HEK293 (cell line): Measurements from ENCODE around the gene HNF1B.

ENCODE experiments used
- CTCF ChIA-PET: fragments of 350-600 bp; formaldehyde crosslinking; extraction: SDS; loops from one replicate; lab custom pipeline; 2021; ENCODE audit warnings: antibody characterized with exemption; lab: Yijun Ruan, JAX
- POLR2A ChIA-PET: fragments of 300-600 bp; formaldehyde crosslinking; extraction: SDS; loops from one replicate; lab custom pipeline; 2020; ENCODE audit warnings: antibody characterized with exemption, inconsistent platforms; lab: Yijun Ruan, JAX
- H3K27ac ChIP-seq: fragments of 200-500 bp; sonication (Bioruptor generic); 2 replicates; pipeline ENCODE4 v1.5.1; 2014; ENCODE audit warnings: low read depth, low read length, control low read depth, inconsistent platforms; ENCODE audit errors: extremely low read depth
- H3K36me3 ChIP-seq, 2 experiments: fragments of 200-500 bp in 1 of 2; sonication (Bioruptor generic) in 1 of 2; 1 replicate in 1 of 2; 2 replicates in 1 of 2; pipeline ENCODE4 v1.5.1; 2014 to 2017; ENCODE audit warnings: inconsistent platforms in 2 of 2, low read length in 2 of 2; ENCODE audit not compliant: control insufficient read depth in 2 of 2, insufficient read depth in 1 of 2
- H3K4me1 ChIP-seq: fragments of 200-500 bp; sonication (Bioruptor generic); 2 replicates; pipeline ENCODE4 v1.5.1; 2014; ENCODE audit warnings: mild to moderate bottlenecking, low read length, inconsistent platforms; ENCODE audit not compliant: control insufficient read depth, insufficient read depth
- H3K4me3 ChIP-seq: 2 replicates; pipeline ENCODE4 v1.5.1; 2011; ENCODE audit warnings: low read depth, mild to moderate bottlenecking, control low read depth, low read length, moderate library complexity
- H3K9me3 ChIP-seq: fragments of 200-500 bp; sonication (Bioruptor generic); 2 replicates; pipeline ENCODE4 v1.5.1; 2014; ENCODE audit warnings: low read depth, low read length, inconsistent platforms; ENCODE audit not compliant: control insufficient read depth, insufficient read depth
- MZF1 ChIP-seq: fragments of 450-650 bp; formaldehyde crosslinking; IDR thresholded peaks from 2 replicates; pipeline ENCODE4 v1.5.1; 2017; ENCODE audit warnings: missing biosample characterization, missing genetic modification characterization, borderline replicate concordance
- SCRT2 ChIP-seq: fragments of 450-650 bp; formaldehyde crosslinking; IDR thresholded peaks from 2 replicates; pipeline ENCODE4 v1.5.1; 2016; ENCODE audit warnings: missing biosample characterization, missing genetic modification characterization
- ZIC2 ChIP-seq: fragments of 450-650 bp; formaldehyde crosslinking; IDR thresholded peaks from 2 replicates; pipeline ENCODE4 v1.5.1; 2016; ENCODE audit warnings: missing biosample characterization, missing genetic modification characterization
- ZNF132 ChIP-seq: fragments of 450-650 bp; formaldehyde crosslinking; IDR thresholded peaks from 2 replicates; pipeline ENCODE4 v1.5.1; 2017; ENCODE audit warnings: missing biosample characterization, missing genetic modification characterization, borderline replicate concordance
- ZNF138 ChIP-seq: fragments of 450-650 bp; formaldehyde crosslinking; IDR thresholded peaks from 2 replicates; pipeline ENCODE4 v1.5.1; 2016; ENCODE audit warnings: missing biosample characterization, missing genetic modification characterization, borderline replicate concordance
- ZNF140 ChIP-seq: fragments of 450-650 bp; formaldehyde crosslinking; IDR thresholded peaks from 2 replicates; pipeline ENCODE4 v1.5.1; 2016; ENCODE audit warnings: missing biosample characterization, missing genetic modification characterization
- ZNF335 ChIP-seq: fragments of 450-650 bp; formaldehyde crosslinking; conservative IDR thresholded peaks from 2 replicates; pipeline ENCODE4 v1.5.1; 2016; ENCODE audit warnings: missing biosample characterization, missing genetic modification characterization
- ZNF394 ChIP-seq: fragments of 450-650 bp; formaldehyde crosslinking; IDR thresholded peaks from 2 replicates; pipeline ENCODE4 v1.5.1; 2016; ENCODE audit warnings: missing biosample characterization, missing genetic modification characterization, mild to moderate bottlenecking, moderate library complexity, borderline replicate concordance
- ZNF473 ChIP-seq: fragments of 450-650 bp; formaldehyde crosslinking; IDR thresholded peaks from 2 replicates; pipeline ENCODE4 v1.5.1; 2017; ENCODE audit warnings: missing biosample characterization, missing genetic modification characterization
- ZNF623 ChIP-seq: fragments of 450-650 bp; formaldehyde crosslinking; IDR thresholded peaks from 2 replicates; pipeline ENCODE4 v1.5.1; 2016; ENCODE audit warnings: missing biosample characterization, missing genetic modification characterization
- ZNF624 ChIP-seq: fragments of 450-650 bp; formaldehyde crosslinking; IDR thresholded peaks from 2 replicates; pipeline ENCODE4 v1.5.1; 2017; ENCODE audit warnings: missing biosample characterization, missing genetic modification characterization
- ZNF626 ChIP-seq: fragments of 450-650 bp; sonication (Bioruptor Pico); formaldehyde crosslinking; IDR thresholded peaks from 2 replicates; pipeline ENCODE4 v1.5.1; 2018; ENCODE audit warnings: missing biosample characterization, missing genetic modification characterization, inconsistent platforms
- ZNF768 ChIP-seq: fragments of 450-650 bp; formaldehyde crosslinking; IDR thresholded peaks from 2 replicates; pipeline ENCODE4 v1.5.1; 2018; ENCODE audit warnings: missing biosample characterization, mild to moderate bottlenecking, missing genetic modification characterization
- TF ChIP-seq, protein P1 (sequence below): fragments of 450-650 bp; formaldehyde crosslinking; IDR thresholded peaks from 2 replicates; pipeline ENCODE4 v1.5.1; 2016; ENCODE audit warnings: missing biosample characterization, missing genetic modification characterization
- TF ChIP-seq, protein P2 (sequence below): fragments of 450-650 bp; formaldehyde crosslinking; IDR thresholded peaks from 2 replicates; pipeline ENCODE4 v1.5.1; 2016; ENCODE audit warnings: missing biosample characterization, missing genetic modification characterization
- TF ChIP-seq, protein P3 (sequence below): fragments of 450-650 bp; formaldehyde crosslinking; IDR thresholded peaks from 2 replicates; pipeline ENCODE4 v1.5.1; 2017; ENCODE audit warnings: missing biosample characterization, missing genetic modification characterization

HNF1B gene

DNA sequence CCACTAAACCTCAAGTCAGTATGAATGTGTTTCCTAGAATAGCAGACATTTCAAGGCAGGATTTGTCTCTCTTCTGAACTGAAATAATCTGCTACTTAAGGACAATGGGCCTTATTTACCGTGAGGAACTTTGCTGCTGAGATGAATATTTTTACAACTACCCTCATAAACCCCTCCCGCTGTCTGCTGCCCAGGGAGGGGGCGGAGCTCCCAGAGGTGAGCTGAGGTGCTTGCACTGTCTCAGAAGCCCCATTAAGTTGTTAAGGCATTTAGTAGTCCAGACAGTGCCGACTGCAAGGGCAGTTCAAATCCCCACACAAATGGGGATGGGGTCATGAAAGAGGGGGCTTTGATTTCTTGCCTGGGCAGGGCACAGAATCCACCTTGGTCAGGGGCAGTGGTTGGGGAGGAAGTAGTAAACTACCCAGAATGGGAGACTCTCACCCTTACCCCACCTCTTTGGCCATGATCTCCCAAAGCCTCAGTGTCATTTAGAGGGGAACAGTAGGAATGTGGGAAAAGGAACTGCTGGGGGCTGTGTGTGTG lies 19.2 kb downstream of the HNF1B start (continued):
- TF ChIP-seq ZNF335 (tag by site-specific recombination) (peak; percentile 89), MZF1 (tag by site-specific recombination) (peak; percentile 64; the same call in 1 of the 2 replicates), ZNF626 (tag by site-specific recombination) (no peak), ZIC2 (peak; percentile 64)

DNA sequence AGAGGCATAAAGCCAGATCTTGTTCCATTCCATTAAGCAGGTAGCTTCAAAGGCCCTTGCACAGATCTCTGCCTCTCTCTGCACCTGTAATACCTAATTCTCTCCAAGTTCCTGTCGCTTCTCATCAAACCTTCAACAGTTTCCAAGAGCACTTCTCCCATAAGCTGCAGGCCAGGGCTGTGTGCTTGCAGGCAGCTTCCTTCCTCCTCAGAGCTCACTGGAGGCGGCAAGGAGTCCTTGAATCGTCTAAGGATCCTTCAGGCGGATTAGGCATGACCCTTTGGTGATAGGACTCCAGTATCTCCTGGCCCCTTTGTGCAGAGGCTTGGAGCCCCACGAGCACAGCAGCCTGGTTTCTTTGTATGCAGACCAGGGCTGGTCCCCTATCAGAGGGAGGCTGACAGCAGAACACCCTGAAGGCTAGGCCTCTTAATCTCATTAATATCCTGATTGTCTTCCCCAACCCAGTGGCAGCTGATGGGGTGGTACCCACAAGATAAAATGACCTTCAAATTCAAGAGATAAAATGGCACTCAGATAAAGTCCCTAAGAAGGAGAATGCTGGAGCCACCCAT lies 19.8 kb downstream of the HNF1B start:
- Histone ChIP-seq H3K27ac (peak overlapping the region; percentile 42), H3K4me3 (no peak overlapping the region), H3K9me3 (no peaks in the 10 kb centered on the region), H3K4me1 (peaks cover 7% of the 10 kb centered on the region), H3K36me3 (no peaks in the 10 kb centered on the region)
- POLR2A ChIA-PET = interaction anchor here (0.6 kb wide), 1 partner anchor 21 kb away, joined by 3 read pairs; no protein-coding TSS in a partner anchor
- peak; percentile 49; the same call in 1 of the 2 replicates for TF ChIP-seq SCRT2 (tag by site-specific recombination)
- TF ChIP-seq, protein P1, sequence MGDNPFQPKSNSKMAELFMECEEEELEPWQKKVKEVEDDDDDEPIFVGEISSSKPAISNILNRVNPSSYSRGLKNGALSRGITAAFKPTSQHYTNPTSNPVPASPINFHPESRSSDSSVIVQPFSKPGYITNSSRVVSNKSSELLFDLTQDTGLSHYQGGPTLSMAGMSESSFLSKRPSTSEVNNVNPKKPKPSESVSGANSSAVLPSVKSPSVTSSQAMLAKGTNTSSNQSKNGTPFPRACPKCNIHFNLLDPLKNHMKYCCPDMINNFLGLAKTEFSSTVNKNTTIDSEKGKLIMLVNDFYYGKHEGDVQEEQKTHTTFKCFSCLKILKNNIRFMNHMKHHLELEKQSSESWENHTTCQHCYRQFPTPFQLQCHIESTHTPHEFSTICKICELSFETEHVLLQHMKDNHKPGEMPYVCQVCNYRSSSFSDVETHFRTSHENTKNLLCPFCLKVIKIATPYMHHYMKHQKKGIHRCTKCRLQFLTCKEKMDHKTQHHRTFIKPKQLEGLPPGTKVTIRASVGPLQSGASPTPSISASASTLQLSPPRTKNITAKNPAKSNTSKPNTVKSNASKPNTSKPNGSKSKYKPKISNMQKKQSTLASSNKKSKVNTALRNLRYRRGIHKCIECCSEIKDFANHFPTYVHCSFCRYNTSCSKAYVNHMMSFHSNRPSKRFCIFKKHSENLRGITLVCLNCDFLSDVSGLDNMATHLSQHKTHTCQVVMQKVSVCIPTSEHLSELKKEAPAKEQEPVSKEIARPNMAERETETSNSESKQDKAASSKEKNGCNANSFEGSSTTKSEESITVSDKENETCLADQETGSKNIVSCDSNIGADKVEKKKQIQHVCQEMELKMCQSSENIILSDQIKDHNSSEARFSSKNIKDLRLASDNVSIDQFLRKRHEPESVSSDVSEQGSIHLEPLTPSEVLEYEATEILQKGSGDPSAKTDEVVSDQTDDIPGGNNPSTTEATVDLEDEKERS (tag by site-specific recombination) = no peak
- CTCF ChIA-PET = interaction anchor here (0.6 to 3.2 kb wide), 7 partner anchors 9 to 67 kb away, joined by 3 to 11 read pairs (median 4); no protein-coding TSS in a partner anchor

DNA sequence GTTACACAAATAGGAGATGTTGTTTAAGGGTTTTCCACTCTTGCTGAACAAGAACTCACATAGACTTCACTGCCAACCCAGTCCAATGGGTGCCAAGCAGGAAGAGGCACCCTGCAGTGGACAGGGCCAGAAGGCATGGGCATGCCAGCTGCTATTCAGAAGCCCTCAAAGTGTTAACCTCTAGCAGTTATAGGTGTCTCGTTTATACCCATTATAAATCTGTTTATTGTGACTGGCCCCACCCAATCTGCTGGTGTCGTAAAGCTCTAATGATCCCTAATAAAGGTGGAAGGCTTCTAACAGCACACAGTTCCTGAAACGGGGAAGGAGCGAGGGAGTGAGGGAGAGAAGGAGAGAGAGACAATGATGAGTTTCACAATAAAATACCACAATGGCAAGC lies 23.9 kb downstream of the HNF1B start:
- ChIA-PET CTCF (no interaction called here), POLR2A (no interaction called here)
- TF ChIP-seq ZNF624 (no peak), ZNF335 (tag by site-specific recombination) (no peak), ZNF132 (no peak), ZNF140 (tag by site-specific recombination) (no peak), ZNF623 (tag by site-specific recombination) (no peak), ZNF138 (no peak), ZNF394 (tag by site-specific recombination) (no peak), ZNF768 (tag by site-specific recombination) (no peak), ZNF473 (tag by site-specific recombination) (no peak), SCRT2 (tag by site-specific recombination) (no peak)
- TF ChIP-seq, protein P2, sequence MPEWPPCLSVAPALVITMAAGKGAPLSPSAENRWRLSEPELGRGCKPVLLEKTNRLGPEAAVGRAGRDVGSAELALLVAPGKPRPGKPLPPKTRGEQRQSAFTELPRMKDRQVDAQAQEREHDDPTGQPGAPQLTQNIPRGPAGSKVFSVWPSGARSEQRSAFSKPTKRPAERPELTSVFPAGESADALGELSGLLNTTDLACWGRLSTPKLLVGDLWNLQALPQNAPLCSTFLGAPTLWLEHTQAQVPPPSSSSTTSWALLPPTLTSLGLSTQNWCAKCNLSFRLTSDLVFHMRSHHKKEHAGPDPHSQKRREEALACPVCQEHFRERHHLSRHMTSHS (tag by site-specific recombination) = no peak
- TF ChIP-seq, protein P3, sequence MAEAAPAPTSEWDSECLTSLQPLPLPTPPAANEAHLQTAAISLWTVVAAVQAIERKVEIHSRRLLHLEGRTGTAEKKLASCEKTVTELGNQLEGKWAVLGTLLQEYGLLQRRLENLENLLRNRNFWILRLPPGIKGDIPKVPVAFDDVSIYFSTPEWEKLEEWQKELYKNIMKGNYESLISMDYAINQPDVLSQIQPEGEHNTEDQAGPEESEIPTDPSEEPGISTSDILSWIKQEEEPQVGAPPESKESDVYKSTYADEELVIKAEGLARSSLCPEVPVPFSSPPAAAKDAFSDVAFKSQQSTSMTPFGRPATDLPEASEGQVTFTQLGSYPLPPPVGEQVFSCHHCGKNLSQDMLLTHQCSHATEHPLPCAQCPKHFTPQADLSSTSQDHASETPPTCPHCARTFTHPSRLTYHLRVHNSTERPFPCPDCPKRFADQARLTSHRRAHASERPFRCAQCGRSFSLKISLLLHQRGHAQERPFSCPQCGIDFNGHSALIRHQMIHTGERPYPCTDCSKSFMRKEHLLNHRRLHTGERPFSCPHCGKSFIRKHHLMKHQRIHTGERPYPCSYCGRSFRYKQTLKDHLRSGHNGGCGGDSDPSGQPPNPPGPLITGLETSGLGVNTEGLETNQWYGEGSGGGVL (tag by site-specific recombination) = no peak
- H3K4me1 ChIP-seq = peaks cover 15% of the 10 kb centered on the region
- H3K36me3 ChIP-seq = no peaks in the 10 kb centered on the region
- no peaks in the 10 kb centered on the region for H3K9me3 ChIP-seq
- H3K4me3 ChIP-seq = no peak overlapping the region
- H3K27ac ChIP-seq = no peak overlapping the region
